Measurements from ENCODE around the gene UBE2E2. TPM values are rescaled to one million over a fixed set of nuclear protein-coding genes. Genes with fewer than 3 reads are reported as not detected.

The UBE2E2 gene
- total RNA-seq, 2 experiments from 2014 or later: 14.1 to 20.2 TPM

DNA sequence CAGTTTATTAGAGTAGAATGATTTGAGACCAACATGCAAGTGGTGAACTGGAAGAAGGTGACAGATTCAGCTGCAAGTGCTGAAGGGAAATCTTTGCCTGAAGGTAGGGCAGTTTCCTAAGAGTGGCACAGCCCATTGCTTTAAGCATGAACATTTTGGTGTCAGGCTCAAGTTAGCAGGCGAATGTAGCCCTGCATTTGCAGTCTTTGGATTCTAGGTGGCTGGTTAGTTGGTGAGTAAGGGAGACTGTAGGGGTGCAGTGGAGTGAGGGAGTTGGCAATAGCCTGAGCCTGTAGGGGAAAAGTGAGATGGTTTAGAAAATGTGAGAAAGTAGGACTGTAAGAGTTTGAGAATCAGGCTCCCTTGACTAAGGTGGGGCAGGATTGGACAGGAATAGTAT, 29.7 kb downstream of the UBE2E2 start:
- Mint-ChIP-seq H3K27me3 (no peaks in the 10 kb centered on the region), H3K9me3 (no peaks in the 10 kb centered on the region), H3K4me3 (no peak overlapping the region), H3K4me1 (ENCODE audit: low read depth) (peaks cover 10% of the 10 kb centered on the region), H3K27ac (no peak overlapping the region), H3K36me3 (ENCODE audit: low read depth) (no peaks in the 10 kb centered on the region)
- intact Hi-C loops (cut with DNase I, micrococcal nuclease): no loop called here
- H3K9me3 ChIP-seq (ENCODE audit: control insufficient read depth in 1 of 2, insufficient read depth in 1 of 2, low read length in 2 of 2): no peaks in the 10 kb centered on the region
- H3K27me3 ChIP-seq (ENCODE audit: control insufficient read depth in 1 of 2, insufficient read depth in 2 of 2, low read length in 2 of 2): no peaks in the 10 kb centered on the region
- ChIA-PET CTCF (no interaction called here), POLR2A (no interaction called here)
- no peak for ATAC-seq (ENCODE audit: poor library complexity)
- no peak overlapping the region for H3K27ac ChIP-seq (ENCODE audit: low read depth in 1 of 2, low read length in 2 of 2)
- no peak for DNase-seq
- no peaks in the 10 kb centered on the region for H3K36me3 ChIP-seq (ENCODE audit: insufficient read depth, low read length)
- H3K4me1 ChIP-seq (ENCODE audit: insufficient read depth, low read length): no peaks in the 10 kb centered on the region
- no peak overlapping the region for H3K4me3 ChIP-seq (ENCODE audit: low read length)
- TF ChIP-seq, protein P1, sequence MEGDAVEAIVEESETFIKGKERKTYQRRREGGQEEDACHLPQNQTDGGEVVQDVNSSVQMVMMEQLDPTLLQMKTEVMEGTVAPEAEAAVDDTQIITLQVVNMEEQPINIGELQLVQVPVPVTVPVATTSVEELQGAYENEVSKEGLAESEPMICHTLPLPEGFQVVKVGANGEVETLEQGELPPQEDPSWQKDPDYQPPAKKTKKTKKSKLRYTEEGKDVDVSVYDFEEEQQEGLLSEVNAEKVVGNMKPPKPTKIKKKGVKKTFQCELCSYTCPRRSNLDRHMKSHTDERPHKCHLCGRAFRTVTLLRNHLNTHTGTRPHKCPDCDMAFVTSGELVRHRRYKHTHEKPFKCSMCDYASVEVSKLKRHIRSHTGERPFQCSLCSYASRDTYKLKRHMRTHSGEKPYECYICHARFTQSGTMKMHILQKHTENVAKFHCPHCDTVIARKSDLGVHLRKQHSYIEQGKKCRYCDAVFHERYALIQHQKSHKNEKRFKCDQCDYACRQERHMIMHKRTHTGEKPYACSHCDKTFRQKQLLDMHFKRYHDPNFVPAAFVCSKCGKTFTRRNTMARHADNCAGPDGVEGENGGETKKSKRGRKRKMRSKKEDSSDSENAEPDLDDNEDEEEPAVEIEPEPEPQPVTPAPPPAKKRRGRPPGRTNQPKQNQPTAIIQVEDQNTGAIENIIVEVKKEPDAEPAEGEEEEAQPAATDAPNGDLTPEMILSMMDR (IDR thresholded peaks at IDR 0.05): no peak

DNA sequence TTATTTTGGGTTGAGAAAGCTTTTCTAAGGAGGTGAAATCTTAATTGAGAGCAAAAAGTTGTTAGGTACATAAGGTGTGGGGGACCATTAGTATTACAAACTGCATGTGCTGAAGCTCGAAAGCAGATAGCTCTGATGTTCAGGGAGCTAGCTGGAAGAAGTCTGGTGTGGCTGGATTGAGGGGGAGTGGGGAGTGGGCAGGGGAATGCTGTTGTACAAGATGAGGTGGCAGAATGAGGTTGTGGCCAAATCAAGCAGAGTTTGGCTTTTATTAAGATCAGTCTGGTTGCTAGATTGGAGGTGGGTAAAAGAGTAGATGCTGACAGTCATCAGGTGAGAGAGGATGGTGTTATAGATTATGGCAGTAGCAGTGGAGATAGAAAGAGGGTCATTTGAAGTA, 32.1 kb downstream of the UBE2E2 start:
- no peak overlapping the region for H3K4me3 ChIP-seq (ENCODE audit: low read length)
- Mint-ChIP-seq H3K27me3 (no peaks in the 10 kb centered on the region), H3K4me1 (ENCODE audit: low read depth) (peaks cover 10% of the 10 kb centered on the region), H3K27ac (no peak overlapping the region), H3K36me3 (ENCODE audit: low read depth) (no peaks in the 10 kb centered on the region), H3K4me3 (no peak overlapping the region), H3K9me3 (no peaks in the 10 kb centered on the region)
- H3K27me3 ChIP-seq (ENCODE audit: control insufficient read depth in 1 of 2, insufficient read depth in 2 of 2, low read length in 2 of 2): no peaks in the 10 kb centered on the region
- H3K4me1 ChIP-seq (ENCODE audit: insufficient read depth, low read length): no peaks in the 10 kb centered on the region
- no peak overlapping the region for H3K27ac ChIP-seq (ENCODE audit: low read depth in 1 of 2, low read length in 2 of 2)
- no peaks in the 10 kb centered on the region for H3K36me3 ChIP-seq (ENCODE audit: insufficient read depth, low read length)
- DNase-seq (no peak), ATAC-seq (ENCODE audit: poor library complexity) (no peak)
- CTCF ChIA-PET: no interaction called here
- POLR2A ChIA-PET: no interaction called here
- TF ChIP-seq, protein P1 (IDR thresholded peaks at IDR 0.05): no peak
- intact Hi-C loops (cut with DNase I, micrococcal nuclease): no loop called here
- no peaks in the 10 kb centered on the region for H3K9me3 ChIP-seq (ENCODE audit: control insufficient read depth in 1 of 2, insufficient read depth in 1 of 2, low read length in 2 of 2)

DNA sequence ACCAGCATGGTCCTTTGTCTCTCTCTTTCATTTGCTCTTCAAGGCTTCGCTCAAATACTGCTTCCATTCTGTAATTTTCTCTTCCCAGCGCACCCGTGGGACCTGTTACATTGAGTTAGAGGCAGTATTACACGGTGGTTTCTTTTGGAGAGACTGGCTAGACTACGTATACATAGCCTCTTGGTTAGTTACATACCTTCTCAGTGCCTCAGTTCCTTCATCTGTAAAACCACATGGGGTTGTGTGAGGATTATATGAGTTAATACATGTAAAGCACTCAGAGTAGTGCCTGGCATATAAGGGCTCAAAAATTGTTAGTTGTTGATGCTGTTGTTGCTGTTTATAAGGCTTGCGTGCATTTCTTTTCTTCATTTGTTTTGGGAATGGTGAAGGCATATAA, 33.8 kb downstream of the UBE2E2 start:
- H3K4me1 ChIP-seq (ENCODE audit: insufficient read depth, low read length): no peaks in the 10 kb centered on the region
- H3K27me3 ChIP-seq (ENCODE audit: control insufficient read depth in 1 of 2, insufficient read depth in 2 of 2, low read length in 2 of 2): no peaks in the 10 kb centered on the region
- ATAC-seq (ENCODE audit: poor library complexity) (no peak), DNase-seq (no peak)
- POLR2A ChIA-PET: no interaction called here
- Mint-ChIP-seq H3K27me3 (no peaks in the 10 kb centered on the region), H3K27ac (no peak overlapping the region), H3K4me1 (ENCODE audit: low read depth) (peaks cover 10% of the 10 kb centered on the region), H3K36me3 (ENCODE audit: low read depth) (no peaks in the 10 kb centered on the region), H3K9me3 (no peaks in the 10 kb centered on the region), H3K4me3 (no peak overlapping the region)
- CTCF ChIA-PET: no interaction called here
- TF ChIP-seq, protein P1 (IDR thresholded peaks at IDR 0.05): no peak
- intact Hi-C loops (cut with DNase I, micrococcal nuclease): no loop called here
- no peak overlapping the region for H3K27ac ChIP-seq (ENCODE audit: low read depth in 1 of 2, low read length in 2 of 2)
- no peaks in the 10 kb centered on the region for H3K9me3 ChIP-seq (ENCODE audit: control insufficient read depth in 1 of 2, insufficient read depth in 1 of 2, low read length in 2 of 2)
- no peak overlapping the region for H3K4me3 ChIP-seq (ENCODE audit: low read length)
- H3K36me3 ChIP-seq (ENCODE audit: insufficient read depth, low read length): no peaks in the 10 kb centered on the region

Measured in CD4-positive, alpha-beta T cell (primary cell).